Ishikawa (cell line): Measurements from ENCODE around the gene HMCN1.

ENCODE experiments used
- CEBPB ChIP-seq: IDR thresholded peaks from 2 replicates; pipeline ENCODE4 v1.6.1; 2012
- CREB1 ChIP-seq: IDR thresholded peaks from 2 replicates; pipeline ENCODE4 v1.6.1; 2012; ENCODE audit warnings: low read depth
- EGR1 ChIP-seq: IDR thresholded peaks from 2 replicates; pipeline ENCODE4 v1.6.1; 2012
- EP300 ChIP-seq: IDR thresholded peaks from 2 replicates; pipeline ENCODE4 v1.6.1; 2012; ENCODE audit warnings: borderline replicate concordance
- FOXM1 ChIP-seq: IDR thresholded peaks from 2 replicates; pipeline ENCODE4 v1.6.1; 2012; ENCODE audit warnings: low read depth, borderline replicate concordance
- NFIC ChIP-seq: IDR thresholded peaks from 2 replicates; pipeline ENCODE4 v1.6.1; 2012
- RAD21 ChIP-seq: IDR thresholded peaks from 2 replicates; pipeline ENCODE4 v1.6.1; 2012; ENCODE audit warnings: low read depth
- TAF1 ChIP-seq: IDR thresholded peaks from 2 replicates; pipeline ENCODE4 v1.6.1; 2012; ENCODE audit warnings: low read depth, mild to moderate bottlenecking
- TCF12 ChIP-seq: IDR thresholded peaks from 2 replicates; pipeline ENCODE4 v1.6.1; 2012; ENCODE audit warnings: low read depth
- TEAD4 ChIP-seq: IDR thresholded peaks from 2 replicates; pipeline ENCODE4 v1.6.1; 2012
- YY1 ChIP-seq: IDR thresholded peaks from 2 replicates; pipeline ENCODE4 v1.6.1; 2012; ENCODE audit warnings: low read depth
- ZBTB7A ChIP-seq: IDR thresholded peaks from 2 replicates; pipeline ENCODE4 v1.6.1; 2012; ENCODE audit warnings: low read depth
- TF ChIP-seq, protein P1 (sequence below): IDR thresholded peaks from 2 replicates; pipeline ENCODE4 v1.6.1; 2012; ENCODE audit warnings: low read depth, mild to moderate bottlenecking
- TF ChIP-seq, protein P2 (sequence below): IDR thresholded peaks from 2 replicates; pipeline ENCODE4 v1.6.1; 2012
- TF ChIP-seq, protein P3 (sequence below): IDR thresholded peaks from 2 replicates; pipeline ENCODE4 v1.6.1; 2012

Gene HMCN1

DNA sequence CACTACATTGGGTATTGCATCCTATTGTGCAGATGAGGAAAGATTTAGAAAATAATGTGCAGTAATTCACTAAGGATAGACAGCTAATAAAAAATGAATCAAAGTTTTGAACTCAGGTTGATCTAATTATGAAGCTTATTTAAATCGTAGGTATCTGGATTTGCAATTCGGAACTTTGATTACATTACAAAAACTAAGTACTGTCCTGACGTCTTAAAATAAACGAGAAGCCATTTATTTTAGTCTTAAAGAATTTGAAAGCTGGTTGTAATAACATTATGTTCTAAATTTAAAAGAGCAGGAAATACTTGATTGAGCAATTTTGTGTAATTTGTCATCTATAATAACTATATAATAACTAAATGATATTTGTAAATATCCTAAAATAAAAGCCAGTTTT is 404.9 kb downstream of the HMCN1 start:
- TF ChIP-seq EP300 = no peak
- TF ChIP-seq TCF12 = no peak
- TF ChIP-seq TAF1 = no peak
- no peak for TF ChIP-seq TEAD4
- TF ChIP-seq ZBTB7A = no peak
- TF ChIP-seq, protein P1, sequence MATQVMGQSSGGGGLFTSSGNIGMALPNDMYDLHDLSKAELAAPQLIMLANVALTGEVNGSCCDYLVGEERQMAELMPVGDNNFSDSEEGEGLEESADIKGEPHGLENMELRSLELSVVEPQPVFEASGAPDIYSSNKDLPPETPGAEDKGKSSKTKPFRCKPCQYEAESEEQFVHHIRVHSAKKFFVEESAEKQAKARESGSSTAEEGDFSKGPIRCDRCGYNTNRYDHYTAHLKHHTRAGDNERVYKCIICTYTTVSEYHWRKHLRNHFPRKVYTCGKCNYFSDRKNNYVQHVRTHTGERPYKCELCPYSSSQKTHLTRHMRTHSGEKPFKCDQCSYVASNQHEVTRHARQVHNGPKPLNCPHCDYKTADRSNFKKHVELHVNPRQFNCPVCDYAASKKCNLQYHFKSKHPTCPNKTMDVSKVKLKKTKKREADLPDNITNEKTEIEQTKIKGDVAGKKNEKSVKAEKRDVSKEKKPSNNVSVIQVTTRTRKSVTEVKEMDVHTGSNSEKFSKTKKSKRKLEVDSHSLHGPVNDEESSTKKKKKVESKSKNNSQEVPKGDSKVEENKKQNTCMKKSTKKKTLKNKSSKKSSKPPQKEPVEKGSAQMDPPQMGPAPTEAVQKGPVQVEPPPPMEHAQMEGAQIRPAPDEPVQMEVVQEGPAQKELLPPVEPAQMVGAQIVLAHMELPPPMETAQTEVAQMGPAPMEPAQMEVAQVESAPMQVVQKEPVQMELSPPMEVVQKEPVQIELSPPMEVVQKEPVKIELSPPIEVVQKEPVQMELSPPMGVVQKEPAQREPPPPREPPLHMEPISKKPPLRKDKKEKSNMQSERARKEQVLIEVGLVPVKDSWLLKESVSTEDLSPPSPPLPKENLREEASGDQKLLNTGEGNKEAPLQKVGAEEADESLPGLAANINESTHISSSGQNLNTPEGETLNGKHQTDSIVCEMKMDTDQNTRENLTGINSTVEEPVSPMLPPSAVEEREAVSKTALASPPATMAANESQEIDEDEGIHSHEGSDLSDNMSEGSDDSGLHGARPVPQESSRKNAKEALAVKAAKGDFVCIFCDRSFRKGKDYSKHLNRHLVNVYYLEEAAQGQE = no peak
- no peak for TF ChIP-seq YY1
- TF ChIP-seq, protein P2, sequence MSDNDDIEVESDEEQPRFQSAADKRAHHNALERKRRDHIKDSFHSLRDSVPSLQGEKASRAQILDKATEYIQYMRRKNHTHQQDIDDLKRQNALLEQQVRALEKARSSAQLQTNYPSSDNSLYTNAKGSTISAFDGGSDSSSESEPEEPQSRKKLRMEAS = no peak
- TF ChIP-seq, protein P3, sequence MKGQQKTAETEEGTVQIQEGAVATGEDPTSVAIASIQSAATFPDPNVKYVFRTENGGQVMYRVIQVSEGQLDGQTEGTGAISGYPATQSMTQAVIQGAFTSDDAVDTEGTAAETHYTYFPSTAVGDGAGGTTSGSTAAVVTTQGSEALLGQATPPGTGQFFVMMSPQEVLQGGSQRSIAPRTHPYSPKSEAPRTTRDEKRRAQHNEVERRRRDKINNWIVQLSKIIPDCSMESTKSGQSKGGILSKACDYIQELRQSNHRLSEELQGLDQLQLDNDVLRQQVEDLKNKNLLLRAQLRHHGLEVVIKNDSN = no peak
- no peak for TF ChIP-seq EGR1

DNA sequence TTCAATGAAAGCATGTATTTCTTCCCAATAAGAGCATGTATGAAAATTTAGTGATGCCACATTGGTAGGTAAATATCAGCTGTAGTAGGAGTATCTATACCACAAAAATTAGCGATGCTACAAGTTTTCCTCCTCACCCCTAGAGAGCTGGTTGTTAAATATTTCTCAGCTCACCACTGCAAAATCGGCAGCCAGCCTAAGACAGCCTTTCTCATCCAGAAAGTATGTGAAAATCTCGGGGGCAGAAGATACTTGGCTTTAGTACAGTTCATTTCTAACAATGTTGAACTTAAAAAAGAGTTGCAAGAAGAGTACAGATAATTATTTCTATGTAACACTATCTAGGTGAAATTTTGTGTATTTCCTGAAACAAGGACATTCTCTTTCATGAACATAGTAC is 405.5 kb downstream of the HMCN1 start:
- TF ChIP-seq RAD21 (no peak), FOXM1 (no peak), CEBPB (no peak), TAF1 (no peak), EGR1 (no peak), YY1 (no peak), TCF12 (no peak), NFIC (no peak), TEAD4 (no peak), CREB1 (no peak), ZBTB7A (no peak), EP300 (no peak)
- TF ChIP-seq, protein P3 = no peak
- TF ChIP-seq, protein P2 = no peak
- TF ChIP-seq, protein P1 = no peak

DNA sequence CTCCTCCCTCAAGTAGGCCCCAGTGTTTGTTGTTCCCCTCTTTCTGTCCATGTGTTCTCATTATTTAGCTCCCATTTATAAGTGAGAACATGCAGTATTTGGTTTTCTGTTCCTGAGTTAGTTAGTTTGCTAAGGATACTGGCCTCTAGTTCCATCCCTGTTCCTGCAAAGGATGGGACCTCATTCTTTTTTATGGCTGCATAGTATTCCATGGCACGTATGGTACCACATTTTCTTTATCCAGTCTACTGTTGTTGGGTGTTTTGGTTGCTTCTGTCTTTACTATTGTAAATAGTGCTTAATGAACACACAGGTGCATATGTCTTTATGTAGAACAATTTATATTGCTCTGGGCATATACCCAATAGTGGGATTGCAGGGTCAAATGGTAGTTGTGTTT is 408.0 kb downstream of the HMCN1 start:
- TF ChIP-seq TAF1 (no peak), TCF12 (no peak), NFIC (no peak)
- TF ChIP-seq, protein P2 = no peak
- TF ChIP-seq, protein P1 = no peak

DNA sequence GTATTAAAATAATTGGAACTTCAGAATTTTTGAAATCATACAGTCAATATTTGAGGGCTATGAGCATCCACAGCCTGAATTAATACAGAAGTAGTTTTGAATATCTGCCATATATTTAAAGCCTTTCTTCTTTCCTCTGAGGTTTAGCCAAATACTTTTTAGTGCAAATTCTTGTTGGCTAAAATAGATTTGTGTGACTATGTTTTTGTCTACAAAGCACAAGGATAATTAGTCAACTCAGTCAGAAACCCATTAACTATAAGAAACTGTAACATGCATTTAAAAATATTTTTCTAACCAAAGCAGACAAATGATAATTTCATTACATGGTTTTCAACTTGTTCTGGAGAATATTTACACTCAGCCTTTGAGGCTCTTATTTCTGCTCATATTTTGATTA is 408.7 kb downstream of the HMCN1 start:
- TF ChIP-seq TEAD4 = no peak
- TF ChIP-seq TAF1 = no peak
- no peak for TF ChIP-seq NFIC
- TF ChIP-seq EP300 = no peak
- no peak for TF ChIP-seq FOXM1
- TF ChIP-seq CREB1 = no peak
- TF ChIP-seq CEBPB = no peak
- TF ChIP-seq RAD21 = no peak
- TF ChIP-seq, protein P2 = no peak
- TF ChIP-seq, protein P1 = no peak
- TF ChIP-seq TCF12 = no peak
- no peak for TF ChIP-seq YY1
- TF ChIP-seq, protein P3 = no peak
- TF ChIP-seq ZBTB7A = no peak
- no peak for TF ChIP-seq EGR1
